Left renal pelvis (tissue), 4 donors: ENCODE results near the gene DPH1. TPM values are rescaled to one million over a fixed set of nuclear protein-coding genes. Genes with fewer than 3 reads are reported as not detected.
A peak's percentile ranks its signal among the peaks of the same experiment; 100 is the strongest.

Experiments
- DNase-seq, 4 donors: peaks; one replicate each; pipeline ENCODE4 v3.0.0-alpha.2; 2013; ENCODE audit warnings: low read depth in 4 of 4, low spot score in 3 of 4
- polyA plus RNA-seq, 4 donors: library from polyadenylated mRNA; unstranded; fragments of 120-200 nt; gene quantifications; one replicate each; pipeline ENCODE4 v1.2.1, GENCODE V29; 2013; ENCODE audit not compliant: insufficient read length in 4 of 4

DPH1 gene
- polyA plus RNA-seq, 4 donors, result 36.5 to 59.1 (median 39.7) TPM

DNA sequence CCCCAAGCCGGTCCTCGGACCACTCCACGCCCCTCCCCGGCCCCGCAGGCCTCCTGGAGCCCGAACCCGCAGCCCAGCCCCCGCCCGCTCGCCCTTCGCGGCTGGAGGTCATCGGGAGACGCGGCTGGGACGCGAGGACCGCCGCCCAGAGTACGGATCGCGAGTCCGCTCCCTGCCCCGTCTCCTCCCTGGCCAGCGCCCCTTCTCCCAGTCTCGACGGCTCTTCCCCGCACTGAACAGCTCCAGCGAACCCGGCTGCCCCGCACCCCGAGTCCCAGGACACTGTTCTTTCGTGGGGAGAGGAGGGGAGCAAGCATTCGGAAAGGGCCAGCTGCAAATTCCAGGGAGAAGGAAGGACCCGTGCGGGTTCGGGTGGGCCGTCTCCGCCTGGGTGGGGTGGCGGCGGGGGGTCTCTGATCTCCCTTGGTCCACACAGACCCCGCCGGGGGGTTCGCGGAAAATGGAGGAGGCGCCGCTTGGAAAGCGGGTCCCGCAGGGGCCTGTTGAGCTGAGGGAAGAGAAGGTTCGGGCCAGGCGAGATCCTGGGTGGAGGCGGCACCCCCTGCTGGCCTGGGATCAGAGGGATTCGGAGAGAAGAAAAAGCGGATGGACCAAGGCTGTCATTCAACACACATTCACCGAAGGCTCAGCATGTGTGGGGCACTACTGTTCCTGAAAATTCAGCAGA, 4.2 kb upstream of the DPH1 start:
- no peak for DNase-seq

GRCh38 chr17:2027528-2028233, 2.3 kb upstream of the DPH1 start:
- DNase-seq, result no peak

GRCh38 chr17:2028234-2028614, 1.7 kb upstream of the DPH1 start:
- no peak for DNase-seq

GRCh38 chr17:2028737-2029136, 1.2 kb upstream of the DPH1 start:
- DNase-seq, result no peak

GRCh38 chr17:2030779-2031163, 818 bp downstream of the DPH1 start:
- DNase-seq, result no peak

DNA sequence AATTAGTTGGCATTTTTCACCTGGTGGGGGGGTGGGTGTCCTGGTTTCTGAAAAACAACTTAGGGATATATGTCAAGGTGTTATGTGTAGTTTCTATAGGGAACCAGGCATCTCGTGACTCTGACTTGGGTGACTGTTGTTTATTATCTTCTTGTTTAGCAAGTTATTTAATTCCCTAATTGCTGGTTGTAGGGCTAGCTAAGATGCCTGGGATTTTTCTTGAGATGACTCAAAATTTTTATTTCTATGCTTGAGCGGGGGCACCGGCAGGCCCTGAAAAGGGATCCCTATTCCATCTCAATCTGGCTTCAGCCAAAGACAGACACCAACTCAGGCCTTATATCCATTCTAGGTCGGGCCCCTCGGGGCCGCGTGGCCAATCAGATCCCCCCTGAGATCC, 3.2 kb downstream of the DPH1 start:
- DNase-seq, result no peak

DNA sequence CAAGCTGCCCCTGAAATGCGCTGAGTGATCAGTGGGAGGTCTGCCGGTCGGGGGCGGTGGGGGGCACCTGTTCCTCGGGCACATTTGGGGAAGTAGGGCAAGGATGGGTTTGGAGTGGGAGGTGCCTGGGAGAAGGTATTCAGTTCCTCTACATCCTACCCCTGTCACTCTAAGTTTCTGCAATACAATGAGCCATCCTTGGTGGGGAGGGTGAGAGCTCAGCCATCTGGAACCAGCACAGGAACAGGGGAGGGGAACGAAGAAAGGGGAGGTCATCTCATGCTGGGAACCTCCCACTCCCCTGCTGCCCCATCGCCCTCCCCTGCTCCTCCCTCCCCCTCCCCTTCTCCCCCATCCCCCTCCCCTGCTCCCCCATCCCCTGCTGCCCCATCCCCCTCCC, 4.2 kb downstream of the DPH1 start:
- DNase-seq, result no peak

- DNase-seq, result no peak
These were observed 5.0 kb downstream of the DPH1 start for GRCh38 chr17:2034806-2035540.

GRCh38 chr17:2035541-2036488, 5.9 kb downstream of the DPH1 start:
- DNase-seq, result no peak

DNA sequence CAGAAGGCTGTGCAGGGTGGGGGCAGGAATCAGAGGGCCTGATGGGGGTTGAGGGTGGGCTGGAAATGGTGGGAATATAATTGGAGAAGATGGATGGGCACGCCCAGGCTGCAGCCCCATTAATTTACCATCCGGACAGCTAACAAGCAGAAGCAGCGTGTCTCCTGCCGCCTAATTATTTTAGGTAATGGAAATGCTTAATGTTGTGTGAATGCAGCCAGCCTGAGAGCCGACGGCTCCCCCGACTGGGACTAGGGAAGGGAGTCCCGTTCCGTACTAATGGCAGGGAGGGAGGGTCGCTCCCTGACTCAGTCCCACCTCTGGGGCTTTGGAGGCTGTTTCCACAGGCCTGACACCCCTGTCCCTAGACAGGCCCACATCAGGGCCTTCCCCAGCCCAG, 7.2 kb downstream of the DPH1 start:
- DNase-seq, result no peak

DNA sequence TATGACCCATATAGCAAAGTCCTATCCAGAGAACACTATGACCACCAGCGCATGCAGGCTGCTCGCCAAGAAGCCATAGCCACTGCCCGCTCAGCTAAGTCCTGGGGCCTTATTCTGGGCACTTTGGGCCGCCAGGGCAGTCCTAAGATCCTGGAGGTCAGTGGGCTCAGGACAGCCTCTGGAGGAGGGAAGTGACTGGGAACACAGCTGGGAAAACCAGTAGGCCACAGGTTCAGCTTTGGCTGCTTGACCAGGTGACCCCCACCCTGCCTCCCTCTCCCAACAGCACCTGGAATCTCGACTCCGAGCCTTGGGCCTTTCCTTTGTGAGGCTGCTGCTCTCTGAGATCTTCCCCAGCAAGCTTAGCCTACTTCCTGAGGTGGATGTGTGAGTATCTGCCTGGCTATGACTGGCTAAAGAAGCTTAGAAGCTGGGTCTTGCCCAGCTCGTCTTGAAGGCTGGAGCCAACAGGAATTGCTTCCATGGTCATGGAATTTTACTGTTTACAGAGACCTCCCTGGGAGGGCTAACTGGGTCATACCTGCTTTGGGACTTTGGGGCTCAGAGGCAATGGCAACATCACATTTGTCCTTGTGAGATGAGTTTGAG, 10.4 kb downstream of the DPH1 start:
- DNase-seq, result no peak

DNA sequence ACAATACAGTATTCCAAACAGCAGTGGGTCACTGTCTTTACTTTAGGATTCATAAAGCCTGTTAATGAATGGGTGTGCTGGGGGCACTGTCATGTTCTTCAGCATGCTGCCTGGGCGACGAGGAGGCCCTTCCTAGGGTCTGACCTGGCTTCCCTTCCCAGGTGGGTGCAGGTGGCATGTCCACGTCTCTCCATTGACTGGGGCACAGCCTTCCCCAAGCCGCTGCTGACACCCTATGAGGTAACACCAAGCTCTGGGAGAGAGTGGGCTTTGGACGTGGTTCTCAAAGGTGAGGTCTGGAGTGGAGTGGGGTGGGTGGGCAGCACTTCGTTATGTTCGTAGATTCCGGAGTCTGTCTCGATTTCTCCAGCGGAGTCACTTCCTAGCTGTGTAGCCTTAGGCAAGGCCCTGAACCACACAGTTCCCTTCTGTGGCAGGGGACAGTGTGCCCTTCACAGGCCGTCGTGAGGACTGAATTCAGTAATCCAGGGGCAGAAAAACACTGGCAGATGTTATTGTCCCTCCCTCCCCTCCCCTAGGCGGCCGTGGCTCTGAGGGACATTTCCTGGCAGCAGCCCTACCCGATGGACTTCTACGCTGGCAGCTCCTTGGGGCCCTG, 11.1 kb downstream of the DPH1 start:
- DNase-seq, result no peak

GRCh38 chr17:2041561-2042389, 11.8 kb downstream of the DPH1 start, which contains the start of gene OVCA2:
TSS of gene OVCA2 (plus strand) at chr17:2042022. CDS start at chr17:2042048, 26 bp downstream.
- DNase-seq, result peak; percentile 90 to 92 (median 92)

- no peak for DNase-seq
These were observed 12.5 kb downstream of the DPH1 start for GRCh38 chr17:2042390-2042847.

DNA sequence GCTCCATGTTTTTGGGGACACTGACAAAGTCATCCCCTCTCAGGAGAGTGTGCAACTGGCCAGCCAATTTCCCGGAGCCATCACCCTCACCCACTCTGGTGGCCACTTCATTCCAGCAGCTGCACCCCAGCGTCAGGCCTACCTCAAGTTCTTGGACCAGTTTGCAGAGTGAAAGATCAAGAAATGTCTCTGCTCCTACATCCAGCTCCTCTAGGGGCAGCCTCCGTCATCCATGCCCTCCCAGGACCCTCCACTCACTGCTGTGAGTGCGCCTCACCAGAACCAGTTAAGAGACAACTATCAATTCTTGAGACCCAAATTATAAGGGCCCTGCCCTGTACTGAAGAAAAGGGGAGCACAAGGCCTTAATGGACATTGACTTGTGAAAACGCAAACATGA, 13.0 kb downstream of the DPH1 start:
- no peak for DNase-seq

DNA sequence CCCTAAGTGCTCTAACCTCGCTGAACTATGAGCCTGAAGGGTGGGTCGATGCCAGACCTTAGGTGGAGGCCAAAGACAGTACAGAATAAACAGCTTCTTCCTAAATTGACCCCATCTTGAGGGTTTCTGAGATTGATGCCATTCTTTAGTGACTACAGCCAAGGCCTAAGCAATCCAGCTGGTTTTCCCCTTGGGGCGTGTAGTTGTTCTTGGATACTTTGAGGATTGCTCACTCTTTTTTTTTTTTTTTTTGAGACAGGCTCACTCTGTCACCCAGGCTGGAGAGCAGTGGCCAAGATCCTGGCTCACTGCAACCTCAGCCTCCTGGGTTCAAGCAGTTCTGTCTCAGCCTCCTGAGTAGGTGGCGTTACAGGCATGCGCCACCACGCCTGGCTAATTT, 13.8 kb downstream of the DPH1 start:
- DNase-seq, result no peak

- no peak for DNase-seq
These were observed 14.4 kb downstream of the DPH1 start for GRCh38 chr17:2044263-2044894.

- DNase-seq, result no peak
These were observed 17.6 kb downstream of the DPH1 start for GRCh38 chr17:2047590-2047989.
